Thyroid gland (tissue), 4 donors: Measurements from ENCODE around the gene CFAP99. TPM values are rescaled to one million over a fixed set of nuclear protein-coding genes. Genes with fewer than 3 reads are reported as not detected.

ENCODE experiments used
- DNase-seq, 2 donors: peaks; one replicate each; pipeline ENCODE4 v3.0.0-alpha.2; 2019
- H3K27ac ChIP-seq, 3 donors: fragments of 200-600 bp; sonication (generic); 1 replicate in 2 of 3; 2 replicates in 1 of 3; pipeline ENCODE4 v1.5.1; 2016 to 2019; ENCODE audit warnings: mild to moderate bottlenecking in 1 of 3, moderate library complexity in 1 of 3
- H3K27me3 ChIP-seq: fragments of 200-600 bp; sonication (generic); one replicate; pipeline ENCODE4 v1.5.1; 2019
- H3K36me3 ChIP-seq, 2 donors: fragments of 200-600 bp; sonication (generic); one replicate each; pipeline ENCODE4 v1.5.1; 2016 to 2019
- H3K4me1 ChIP-seq, 2 donors: fragments of 200-600 bp; sonication (generic); one replicate each; pipeline ENCODE4 v1.5.1; 2017 to 2019
- H3K4me3 ChIP-seq, 3 donors: fragments of 200-600 bp; sonication (generic); replicated peaks in 1 of 3; 1 replicate in 2 of 3; 2 replicates in 1 of 3; pipeline ENCODE4 v1.5.1; 2016; ENCODE audit warnings: mild to moderate bottlenecking in 1 of 3
- H3K9me3 ChIP-seq: fragments of 200-600 bp; sonication (generic); one replicate; pipeline ENCODE4 v1.5.1; 2017
- CTCF ChIP-seq, 6 experiments: fragments of 200-600 bp in 3 of 6; fragments of 450-650 bp in 3 of 6; sonication (generic) in 3 of 6; IDR thresholded peaks; one replicate each; pipeline ENCODE4 v1.5.1; 2016 to 2019; ENCODE audit warnings: antibody characterized with exemption in 6 of 6, mild to moderate bottlenecking in 2 of 6, inconsistent platforms in 1 of 6, moderate library complexity in 1 of 6
- POLR2A ChIP-seq, 2 donors: fragments of 450-650 bp; IDR thresholded peaks; one replicate each; pipeline ENCODE4 v1.6.1; 2017; ENCODE audit warnings: antibody characterized with exemption in 2 of 2, mild to moderate bottlenecking in 2 of 2, moderate library complexity in 1 of 2
- WGBS, 2 donors: methylation state at CpG; one replicate each; pipeline ENCODE4 v1.1.5; 2017; 5-methylcytosine and 5-hydroxymethylcytosine counted together
- intact Hi-C: fragments of 100-400 bp; cut with DNase I; formaldehyde crosslinking; loops from one replicate; pipeline ENCODE4 v1.15.1; 2023
- total RNA-seq, 4 donors: library from RNA; depleted of rRNA; stranded (reverse); fragments of >200 nt; gene quantifications; one replicate each; pipeline ENCODE4 v1.2.3, GENCODE V29; 2016

Gene CFAP99
- total RNA-seq, 4 donors from 2014 or later = 0.27 to 1.9 (median 1.1) TPM; not detected in 1

GRCh38 chr4:2445571-2445970 lies 26.8 kb downstream of the CFAP99 start:
- WGBS, 2 donors = 93 to 97% methylated on average over 5 to 6 of the region's 6 CpGs
- no peak overlapping the region for H3K27ac ChIP-seq
- TF ChIP-seq CTCF (IDR thresholded peaks at IDR 0.05) (no peak), POLR2A (IDR thresholded peaks at IDR 0.05) (no peak)
- H3K4me3 ChIP-seq = no peak overlapping the region
- no peaks in the 10 kb centered on the region for H3K36me3 ChIP-seq
- intact Hi-C loops = no loop called here
- H3K9me3 ChIP-seq = no peaks in the 10 kb centered on the region
- no peaks in the 10 kb centered on the region for H3K4me1 ChIP-seq
- no peak for DNase-seq
- H3K27me3 ChIP-seq = no peaks in the 10 kb centered on the region

GRCh38 chr4:2446656-2447564 lies 28.2 kb downstream of the CFAP99 start:
- DNase-seq = no peak
- no peaks in the 10 kb centered on the region for H3K9me3 ChIP-seq
- WGBS, 2 donors = 92 to 93% methylated on average over 3 of the region's 3 CpGs
- no peaks in the 10 kb centered on the region for H3K27me3 ChIP-seq
- H3K4me1 ChIP-seq = no peaks in the 10 kb centered on the region
- H3K4me3 ChIP-seq = no peak overlapping the region
- intact Hi-C loops = no loop called here
- no peaks in the 10 kb centered on the region for H3K36me3 ChIP-seq
- no peak overlapping the region for H3K27ac ChIP-seq
- TF ChIP-seq POLR2A (IDR thresholded peaks at IDR 0.05) (no peak), CTCF (IDR thresholded peaks at IDR 0.05) (no peak)

- H3K4me3 ChIP-seq = no peak overlapping the region
- H3K4me1 ChIP-seq = no peaks in the 10 kb centered on the region
- H3K27me3 ChIP-seq = no peaks in the 10 kb centered on the region
- intact Hi-C loops = no loop called here
- no peak for TF ChIP-seq CTCF (IDR thresholded peaks at IDR 0.05)
- no peak for TF ChIP-seq POLR2A (IDR thresholded peaks at IDR 0.05)
- no peaks in the 10 kb centered on the region for H3K36me3 ChIP-seq
- H3K9me3 ChIP-seq = no peaks in the 10 kb centered on the region
- 87 to 90% methylated on average over 7 of the region's 7 CpGs for WGBS, 2 donors
- no peak for DNase-seq
- no peak overlapping the region for H3K27ac ChIP-seq
These were observed 29.8 kb downstream of the CFAP99 start for GRCh38 chr4:2448589-2448988.

- no peaks in the 10 kb centered on the region for H3K4me1 ChIP-seq
- no peak overlapping the region for H3K27ac ChIP-seq
- no peak overlapping the region for H3K4me3 ChIP-seq
- no peak for TF ChIP-seq POLR2A (IDR thresholded peaks at IDR 0.05)
- no peak for TF ChIP-seq CTCF (IDR thresholded peaks at IDR 0.05)
- H3K36me3 ChIP-seq = no peaks in the 10 kb centered on the region
- intact Hi-C loops = no loop called here
- H3K9me3 ChIP-seq = no peaks in the 10 kb centered on the region
- WGBS, 2 donors = 91 to 95% methylated on average over 11 of the region's 11 CpGs
- no peaks in the 10 kb centered on the region for H3K27me3 ChIP-seq
- no peak for DNase-seq
These were observed 30.3 kb downstream of the CFAP99 start for GRCh38 chr4:2449051-2449450.
